Effector memory CD4-positive, alpha-beta T cell (primary cell): ENCODE results near the gene TIMM10B.
A peak's percentile ranks its signal among the peaks of the same experiment; 100 is the strongest.

Experiments
- DNase-seq, 3 donors: peaks; one replicate each; pipeline ENCODE4 v3.0.0-alpha.2; 2020
- H3K27ac ChIP-seq: 2 replicates; pipeline ENCODE4 v1.7.0; 2013; ENCODE audit warnings: mild to moderate bottlenecking, low read length, moderate library complexity; ENCODE audit not compliant: insufficient read depth, poor library complexity, severe bottlenecking
- H3K27me3 ChIP-seq: replicated peaks from 2 replicates; pipeline ENCODE4 v1.7.0; 2013; ENCODE audit warnings: mild to moderate bottlenecking, low read length; ENCODE audit not compliant: insufficient read depth, control insufficient read depth, poor library complexity, severe bottlenecking
- H3K36me3 ChIP-seq: 2 replicates; pipeline ENCODE4 v1.7.0; 2013; ENCODE audit warnings: mild to moderate bottlenecking, low read length, moderate library complexity; ENCODE audit not compliant: control insufficient read depth, insufficient read depth
- H3K4me1 ChIP-seq: 2 replicates; pipeline ENCODE4 v1.7.0; 2013; ENCODE audit warnings: low read length, mild to moderate bottlenecking; ENCODE audit not compliant: control insufficient read depth, insufficient read depth, poor library complexity, severe bottlenecking
- H3K4me3 ChIP-seq: 2 replicates; pipeline ENCODE4 v1.7.0; 2013; ENCODE audit warnings: low read length, low read depth, mild to moderate bottlenecking; ENCODE audit not compliant: insufficient read depth, poor library complexity, severe bottlenecking
- H3K9me3 ChIP-seq: 2 replicates; pipeline ENCODE4 v1.7.0; 2013; ENCODE audit warnings: mild to moderate bottlenecking, low read length, moderate library complexity; ENCODE audit not compliant: control insufficient read depth

Gene TIMM10B

GRCh38 chr11:6530848-6531247 is 49.5 kb downstream of the TIMM10B start:
- DNase-seq: no peak
- Histone ChIP-seq H3K4me1 (no peaks in the 10 kb centered on the region), H3K9me3 (no peaks in the 10 kb centered on the region), H3K27me3 (no peaks in the 10 kb centered on the region), H3K4me3 (no peak overlapping the region), H3K36me3 (no peaks in the 10 kb centered on the region), H3K27ac (no peak overlapping the region)

DNA sequence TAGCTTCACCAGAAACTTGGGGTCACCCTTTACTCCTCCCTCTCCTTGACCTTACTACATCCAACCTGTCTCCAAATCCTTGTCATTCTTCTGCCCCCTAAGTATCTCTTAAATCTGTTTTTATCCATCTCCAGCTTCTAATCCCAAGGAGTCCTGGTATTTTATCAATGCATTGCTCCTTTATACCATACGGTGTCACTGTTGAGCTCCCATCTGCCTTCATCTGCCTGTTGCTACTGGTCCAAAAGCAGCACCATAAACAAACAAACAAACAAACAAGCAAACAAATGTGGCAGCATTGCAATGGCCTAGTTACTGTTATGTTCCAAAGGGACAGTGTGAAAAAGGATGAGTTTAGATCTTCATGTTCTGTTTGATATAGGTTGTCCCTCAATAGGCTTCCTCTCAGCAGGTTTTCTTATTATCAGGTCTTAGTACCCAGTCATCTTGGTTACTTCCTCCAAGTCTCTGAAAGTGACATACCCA is 50.0 kb downstream of the TIMM10B start:
- H3K27me3 ChIP-seq: no peaks in the 10 kb centered on the region
- DNase-seq: peak in 1 of 3 donors; percentile 8
- no peaks in the 10 kb centered on the region for H3K36me3 ChIP-seq
- H3K4me3 ChIP-seq: no peak overlapping the region
- no peak overlapping the region for H3K27ac ChIP-seq
- H3K9me3 ChIP-seq: no peaks in the 10 kb centered on the region
- H3K4me1 ChIP-seq: no peaks in the 10 kb centered on the region
